HepG2 (cell line): ENCODE measurements around the gene TSNAXIP1. TPM values are rescaled to one million over a fixed set of nuclear protein-coding genes. Genes with fewer than 3 reads are reported as not detected.
A peak's percentile ranks its signal among the peaks of the same experiment; 100 is the strongest.

ENCODE experiments used
- CAMTA2 ChIP-seq: sonication (generic); formaldehyde crosslinking; IDR thresholded peaks from 2 replicates; pipeline ENCODE4 v1.4.0; 2020; ENCODE audit warnings: mild to moderate bottlenecking, missing genetic modification reagents, borderline replicate concordance
- DMAP1 ChIP-seq: IDR thresholded peaks from 2 replicates; pipeline ENCODE4 v1.6.1; 2016
- EED ChIP-seq: sonication (generic); formaldehyde crosslinking; IDR thresholded peaks from 2 replicates; pipeline ENCODE4 v1.5.0; 2020; ENCODE audit warnings: mild to moderate bottlenecking, missing genetic modification reagents
- ERF ChIP-seq: IDR thresholded peaks from 2 replicates; pipeline ENCODE4 v1.6.1; 2018; ENCODE audit warnings: missing biosample characterization, missing genetic modification reagents
- EZH2 ChIP-seq: conservative IDR thresholded peaks from 2 replicates; pipeline ENCODE4 v1.6.1; 2012; ENCODE audit warnings: mild to moderate bottlenecking, low read depth, low read length, moderate library complexity
- HMGXB4 ChIP-seq, 2 experiments: sonication (generic) in 1 of 2; formaldehyde crosslinking in 1 of 2; IDR thresholded peaks; 2 replicates each; pipeline versions ENCODE4 v1.4.0 to v1.6.1; 2018 to 2020; ENCODE audit warnings: missing genetic modification reagents in 2 of 2, borderline replicate concordance in 1 of 2, low read depth in 1 of 2, mild to moderate bottlenecking in 1 of 2, missing biosample characterization in 1 of 2
- KLF12 ChIP-seq: sonication (generic); formaldehyde crosslinking; IDR thresholded peaks from 2 replicates; pipeline ENCODE4 v1.4.0; 2020; ENCODE audit warnings: missing genetic modification reagents, borderline replicate concordance
- MTA3 ChIP-seq: sonication (generic); formaldehyde crosslinking; IDR thresholded peaks from 2 replicates; pipeline ENCODE4 v1.4.0; 2020; ENCODE audit warnings: missing genetic modification reagents
- RBFOX2 ChIP-seq: fragments of 200-400 bp; formaldehyde crosslinking; IDR thresholded peaks from 2 replicates; pipeline ENCODE4 v1.6.1; 2017; ENCODE audit warnings: low read depth, mild to moderate bottlenecking, low read length
- SMARCE1 ChIP-seq: fragments of 450-650 bp; IDR thresholded peaks from 2 replicates; pipeline ENCODE4 v1.6.1; 2017; ENCODE audit warnings: borderline replicate concordance
- SP4 ChIP-seq: sonication (generic); formaldehyde crosslinking; IDR thresholded peaks from 2 replicates; pipeline ENCODE4 v1.8.1; 2023; ENCODE audit warnings: mild to moderate bottlenecking, missing genetic modification reagents
- TEAD2 ChIP-seq: sonication (generic); formaldehyde crosslinking; IDR thresholded peaks from 2 replicates; pipeline ENCODE4 v1.9.0; 2021; ENCODE audit warnings: missing genetic modification reagents
- ZBTB7A ChIP-seq: sonication (generic); formaldehyde crosslinking; IDR thresholded peaks from 2 replicates; pipeline ENCODE4 v1.8.0; 2022; ENCODE audit warnings: mild to moderate bottlenecking, missing genetic modification reagents
- ZMYM3 ChIP-seq: sonication (generic); formaldehyde crosslinking; IDR thresholded peaks from 2 replicates; pipeline ENCODE4 v1.5.1; 2020; ENCODE audit warnings: mild to moderate bottlenecking, missing genetic modification reagents
- ZNF264 ChIP-seq: sonication (generic); formaldehyde crosslinking; IDR thresholded peaks from 2 replicates; pipeline ENCODE4 v1.4.0; 2020; ENCODE audit warnings: missing genetic modification reagents
- ZNF331 ChIP-seq: sonication (generic); formaldehyde crosslinking; IDR thresholded peaks from 2 replicates; pipeline ENCODE4 v1.4.0; 2020; ENCODE audit warnings: missing genetic modification reagents
- ZNF547 ChIP-seq: sonication (generic); formaldehyde crosslinking; IDR thresholded peaks from 2 replicates; pipeline ENCODE4 v1.5.1; 2020; ENCODE audit warnings: mild to moderate bottlenecking, missing genetic modification reagents
- ZNF616 ChIP-seq: sonication (generic); formaldehyde crosslinking; IDR thresholded peaks from 2 replicates; pipeline ENCODE4 v1.5.0; 2020; ENCODE audit warnings: low read depth, mild to moderate bottlenecking, missing genetic modification reagents
- ZNF672 ChIP-seq: sonication (generic); formaldehyde crosslinking; IDR thresholded peaks from 2 replicates; pipeline ENCODE4 v1.8.1; 2022; ENCODE audit warnings: missing genetic modification reagents
- ZNF691 ChIP-seq: sonication (generic); formaldehyde crosslinking; IDR thresholded peaks from 2 replicates; pipeline ENCODE4 v1.4.0; 2020; ENCODE audit warnings: missing genetic modification reagents, low read depth, mild to moderate bottlenecking, borderline replicate concordance
- ZNF777 ChIP-seq: sonication (generic); formaldehyde crosslinking; IDR thresholded peaks from 2 replicates; pipeline ENCODE4 v1.4.0; 2020; ENCODE audit warnings: missing genetic modification reagents
- ZSCAN31 ChIP-seq: sonication (generic); formaldehyde crosslinking; IDR thresholded peaks from 2 replicates; pipeline ENCODE4 v1.5.0; 2020; ENCODE audit warnings: low read depth, mild to moderate bottlenecking, missing genetic modification reagents
- polyA plus RNA-seq, 8 experiments: library from polyadenylated mRNA; depleted of rRNA in 3 of 8; stranded (reverse) in 7 of 8; unstranded in 1 of 8; fragments of >200 nt; fragmentation: Illumina TruSeq in 4 of 8; extraction: Trizol in 4 of 8; gene quantifications; 2 replicates each; pipeline versions ENCODE4 v1.2.1 to v1.2.3, GENCODE V29; 2011 to 2016; ENCODE audit warnings: low read depth in 4 of 8, missing spikeins in 1 of 8, mixed read lengths in 1 of 8; ENCODE audit not compliant: insufficient read depth in 1 of 8
- total RNA-seq, 5 experiments: library from RNA; depleted of rRNA; stranded (reverse); fragments of >200 nt; fragmentation: Illumina TruSeq; extraction: Trizol; gene quantifications; 2 replicates each; pipeline ENCODE4 v1.2.3, GENCODE V29; 2016; ENCODE audit warnings: low read depth in 1 of 5
- TF ChIP-seq, protein P1 (sequence below): sonication (generic); formaldehyde crosslinking; IDR thresholded peaks from 2 replicates; pipeline ENCODE4 v1.8.1; 2023; ENCODE audit warnings: missing genetic modification reagents, mild to moderate bottlenecking, borderline replicate concordance
- TF ChIP-seq, protein P2 (sequence below): sonication (generic); formaldehyde crosslinking; conservative IDR thresholded peaks from 2 replicates; pipeline ENCODE4 v1.8.0; 2022; ENCODE audit warnings: mild to moderate bottlenecking, moderate library complexity, missing genetic modification reagents
- TF ChIP-seq, protein P3 (sequence below): sonication (generic); formaldehyde crosslinking; conservative IDR thresholded peaks from 2 replicates; pipeline ENCODE4 v1.5.0; 2020; ENCODE audit warnings: missing genetic modification reagents

TSNAXIP1 gene
- total and polyA plus RNA-seq, 2 of the 13 experiments (the other 11 are each of a cell fraction or from before 2014, with no cell fraction given) = 0.37 to 0.86 TPM

DNA sequence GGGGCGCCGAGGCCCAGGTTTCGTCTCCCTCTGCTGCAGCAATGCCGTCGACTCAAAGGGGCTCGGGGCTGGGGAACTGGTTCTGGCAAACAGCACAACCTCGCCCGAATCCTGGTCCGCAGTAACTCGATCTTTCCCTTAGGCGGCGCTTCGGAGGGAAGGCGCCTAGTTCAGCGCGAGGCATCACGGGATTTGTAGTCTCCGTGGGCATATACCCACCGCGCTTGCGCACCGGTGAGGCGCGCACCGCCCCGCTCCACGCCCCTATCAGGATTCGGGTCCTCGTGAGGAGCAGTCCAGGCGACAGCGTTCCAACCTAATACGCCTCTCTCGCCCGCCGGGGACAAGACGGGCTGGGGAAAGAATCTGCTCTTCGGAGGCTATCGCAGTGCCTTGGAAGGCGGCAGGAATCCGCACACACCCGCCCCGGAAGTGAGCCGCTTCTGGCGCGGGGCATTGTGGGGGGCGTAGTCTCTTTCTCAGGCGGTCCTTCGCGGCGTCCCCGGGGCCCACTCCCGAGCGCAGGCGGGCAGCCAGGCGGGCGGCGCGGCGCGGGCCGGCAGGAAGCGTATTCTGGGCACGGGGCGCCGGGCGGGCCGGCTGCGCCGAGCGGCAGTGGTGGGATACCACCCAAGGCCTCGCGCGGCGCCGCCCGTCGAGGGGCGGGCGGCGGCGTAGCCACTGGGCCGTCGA, 35.3 kb downstream of the TSNAXIP1 start, which contains the start of gene THAP11 (continued):
- TF ChIP-seq ZNF777 = peak; percentile 98
- TF ChIP-seq RBFOX2 = peak; percentile 87
- TF ChIP-seq, protein P1, sequence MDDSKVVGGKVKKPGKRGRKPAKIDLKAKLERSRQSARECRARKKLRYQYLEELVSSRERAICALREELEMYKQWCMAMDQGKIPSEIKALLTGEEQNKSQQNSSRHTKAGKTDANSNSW = no peak
- TF ChIP-seq, protein P2, sequence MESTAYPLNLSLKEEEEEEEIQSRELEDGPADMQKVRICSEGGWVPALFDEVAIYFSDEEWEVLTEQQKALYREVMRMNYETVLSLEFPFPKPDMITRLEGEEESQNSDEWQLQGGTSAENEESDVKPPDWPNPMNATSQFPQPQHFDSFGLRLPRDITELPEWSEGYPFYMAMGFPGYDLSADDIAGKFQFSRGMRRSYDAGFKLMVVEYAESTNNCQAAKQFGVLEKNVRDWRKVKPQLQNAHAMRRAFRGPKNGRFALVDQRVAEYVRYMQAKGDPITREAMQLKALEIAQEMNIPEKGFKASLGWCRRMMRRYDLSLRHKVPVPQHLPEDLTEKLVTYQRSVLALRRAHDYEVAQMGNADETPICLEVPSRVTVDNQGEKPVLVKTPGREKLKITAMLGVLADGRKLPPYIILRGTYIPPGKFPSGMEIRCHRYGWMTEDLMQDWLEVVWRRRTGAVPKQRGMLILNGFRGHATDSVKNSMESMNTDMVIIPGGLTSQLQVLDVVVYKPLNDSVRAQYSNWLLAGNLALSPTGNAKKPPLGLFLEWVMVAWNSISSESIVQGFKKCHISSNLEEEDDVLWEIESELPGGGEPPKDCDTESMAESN (CRISPR knock-in tag) = peak; percentile 49; the same call in 1 of the 2 replicates
- peak; percentile 83; the same call in 1 of the 2 replicates for TF ChIP-seq SP4 (CRISPR knock-in tag)
- TF ChIP-seq EZH2 = no peak
- TF ChIP-seq KLF12 (CRISPR knock-in tag) = peak; percentile 87
- peak; percentile 88; the same call in 1 of the 2 replicates for TF ChIP-seq ZNF547 (CRISPR knock-in tag)
- TF ChIP-seq MTA3 (CRISPR knock-in tag) = no peak
- no peak; the same call in 1 of the 2 replicates for TF ChIP-seq EED (CRISPR knock-in tag)
- peak; percentile 51 to 94 for TF ChIP-seq HMGXB4 (CRISPR knock-in tag; IDR thresholded peaks at IDR 0.05; ENCODE audit: borderline replicate concordance in 1 of 2, low read depth in 1 of 2)
- peak; percentile 27; the same call in 1 of the 2 replicates for TF ChIP-seq ERF (CRISPR knock-in tag)
- peak; percentile 71; the same call in 1 of the 2 replicates for TF ChIP-seq ZSCAN31 (CRISPR knock-in tag)
- no peak for TF ChIP-seq ZNF672
- TF ChIP-seq, protein P3, sequence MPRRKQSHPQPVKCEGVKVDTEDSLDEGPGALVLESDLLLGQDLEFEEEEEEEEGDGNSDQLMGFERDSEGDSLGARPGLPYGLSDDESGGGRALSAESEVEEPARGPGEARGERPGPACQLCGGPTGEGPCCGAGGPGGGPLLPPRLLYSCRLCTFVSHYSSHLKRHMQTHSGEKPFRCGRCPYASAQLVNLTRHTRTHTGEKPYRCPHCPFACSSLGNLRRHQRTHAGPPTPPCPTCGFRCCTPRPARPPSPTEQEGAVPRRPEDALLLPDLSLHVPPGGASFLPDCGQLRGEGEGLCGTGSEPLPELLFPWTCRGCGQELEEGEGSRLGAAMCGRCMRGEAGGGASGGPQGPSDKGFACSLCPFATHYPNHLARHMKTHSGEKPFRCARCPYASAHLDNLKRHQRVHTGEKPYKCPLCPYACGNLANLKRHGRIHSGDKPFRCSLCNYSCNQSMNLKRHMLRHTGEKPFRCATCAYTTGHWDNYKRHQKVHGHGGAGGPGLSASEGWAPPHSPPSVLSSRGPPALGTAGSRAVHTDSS (CRISPR knock-in tag) = no peak
- peak; percentile 53; the same call in 1 of the 2 replicates for TF ChIP-seq DMAP1 (CRISPR knock-in tag)
- no peak for TF ChIP-seq CAMTA2 (CRISPR knock-in tag)
- no peak for TF ChIP-seq ZNF616 (CRISPR knock-in tag)
- TF ChIP-seq ZBTB7A = no peak
- no peak for TF ChIP-seq TEAD2
- no peak for TF ChIP-seq SMARCE1
- no peak for TF ChIP-seq ZMYM3 (CRISPR knock-in tag)
- TF ChIP-seq ZNF331 (CRISPR knock-in tag) = peak; percentile 85
- TF ChIP-seq ZNF264 = peak; percentile 47; the same call in 1 of the 2 replicates
- no peak; the same call in 1 of the 2 replicates for TF ChIP-seq ZNF691
